GM21529 (cell line): ENCODE data around the gene WDR93.

ENCODE experiments used
- ATAC-seq: cut with Tn5 transposase; IDR thresholded peaks from one replicate; pipeline ENCODE4 v1.9.1; 2021; ENCODE audit not compliant: unreplicated experiment

The WDR93 gene

GRCh38 chr15:89690276-89691218 lies at the start of gene WDR93, which contains the start of gene PEX11A:
TSS of gene WDR93 (plus strand) at chr15:89690811. CDS start at chr15:89701747, 10,936 bp downstream.
TSS of gene PEX11A (minus strand) at chr15:89690754. CDS start at chr15:89690632, 122 bp downstream.
- ATAC-seq = peak; percentile 91

GRCh38 chr15:89641053-89641452 lies 49.6 kb upstream of the WDR93 start:
- no peak for ATAC-seq

DNA sequence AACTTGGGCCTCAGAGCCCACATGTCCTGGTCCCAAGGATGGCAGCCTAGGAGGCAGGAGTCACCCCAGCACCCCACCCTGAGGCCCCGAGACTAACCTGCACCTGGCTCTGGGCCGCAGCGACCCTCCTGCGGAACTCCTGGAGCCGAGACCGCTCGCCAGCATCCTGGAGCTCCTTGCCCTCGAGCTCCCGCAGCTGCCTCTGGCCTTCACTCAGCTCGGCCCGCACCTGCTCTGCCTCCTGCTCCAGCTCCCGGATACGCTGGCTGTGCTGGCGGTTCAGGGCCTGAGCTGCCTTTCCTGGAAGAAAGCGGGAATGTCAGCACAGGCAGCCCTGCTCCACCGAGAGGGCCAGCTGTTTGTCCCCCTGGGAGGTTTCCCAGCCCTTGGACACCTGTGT lies 48.5 kb upstream of the WDR93 start:
- no peak for ATAC-seq

- ATAC-seq = no peak
Measured at GRCh38 chr15:89645680-89646079, 44.9 kb upstream of the WDR93 start.

GRCh38 chr15:89646416-89647141 lies 44.0 kb upstream of the WDR93 start:
- no peak for ATAC-seq

DNA sequence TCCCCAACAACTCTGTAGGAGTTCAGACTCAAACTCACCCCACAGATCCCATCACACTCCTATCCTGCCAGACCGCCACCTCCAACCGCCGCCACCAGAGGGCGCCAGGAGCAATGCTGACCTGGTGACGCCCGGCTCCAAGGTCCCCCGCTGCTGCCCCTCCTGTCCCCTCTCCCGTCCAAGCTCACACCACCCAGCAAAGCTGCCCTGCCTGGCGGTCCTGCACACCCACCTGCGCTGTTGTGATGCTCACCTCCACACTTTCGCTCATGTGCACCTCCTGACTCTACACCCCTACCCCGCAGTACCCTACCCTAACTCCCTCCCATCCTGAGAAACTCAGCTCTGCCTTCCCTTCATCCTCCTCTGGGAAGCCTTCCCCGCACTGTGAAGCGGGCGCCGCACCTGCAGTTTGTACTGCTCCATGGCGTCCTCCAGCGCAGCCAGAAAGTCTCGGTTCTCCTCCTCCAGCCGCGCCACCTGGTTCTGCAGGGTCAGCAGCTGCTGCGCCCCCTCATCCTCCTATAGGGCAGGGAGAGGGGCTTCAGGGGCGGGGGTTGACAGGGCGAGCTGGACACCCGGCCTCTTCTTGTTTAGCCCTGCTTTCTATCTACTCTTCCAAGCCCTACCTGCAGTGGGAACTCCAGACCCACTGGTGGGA lies 43.3 kb upstream of the WDR93 start:
- ATAC-seq = no peak

GRCh38 chr15:89648106-89649012 lies 42.3 kb upstream of the WDR93 start:
- ATAC-seq = no peak

DNA sequence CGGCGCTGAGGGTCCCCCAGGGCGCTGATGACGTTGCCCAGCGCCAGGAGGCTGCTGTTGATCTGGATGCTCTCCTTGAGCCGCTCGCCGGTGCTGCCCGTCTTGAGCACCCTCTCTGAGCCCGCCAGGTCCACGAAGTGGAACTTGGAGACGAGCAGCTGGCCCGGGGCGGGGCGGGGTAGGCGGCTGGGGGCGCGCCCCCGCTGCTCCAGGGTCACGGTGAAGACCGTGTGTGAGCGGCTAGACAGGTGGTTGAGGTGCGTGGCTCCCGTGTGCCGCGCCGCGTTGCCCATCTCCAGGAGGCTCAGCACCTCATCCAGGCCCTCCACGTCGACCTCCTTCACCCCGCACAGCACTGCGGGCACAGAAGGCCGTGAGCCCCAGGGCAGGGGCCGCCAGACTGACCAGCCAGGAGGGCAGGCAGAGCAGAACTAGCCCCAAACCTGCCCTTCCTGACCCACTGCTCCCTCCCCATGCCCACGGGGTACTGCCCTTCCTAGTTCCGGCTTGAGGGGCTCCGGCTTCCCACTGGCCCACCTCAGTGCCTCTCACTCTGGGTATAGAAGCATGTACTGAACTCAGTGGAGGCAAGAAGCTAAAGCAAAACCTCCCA lies 41.5 kb upstream of the WDR93 start:
- no peak for ATAC-seq

- ATAC-seq = no peak
Measured at GRCh38 chr15:89649716-89650115, 40.9 kb upstream of the WDR93 start.

DNA sequence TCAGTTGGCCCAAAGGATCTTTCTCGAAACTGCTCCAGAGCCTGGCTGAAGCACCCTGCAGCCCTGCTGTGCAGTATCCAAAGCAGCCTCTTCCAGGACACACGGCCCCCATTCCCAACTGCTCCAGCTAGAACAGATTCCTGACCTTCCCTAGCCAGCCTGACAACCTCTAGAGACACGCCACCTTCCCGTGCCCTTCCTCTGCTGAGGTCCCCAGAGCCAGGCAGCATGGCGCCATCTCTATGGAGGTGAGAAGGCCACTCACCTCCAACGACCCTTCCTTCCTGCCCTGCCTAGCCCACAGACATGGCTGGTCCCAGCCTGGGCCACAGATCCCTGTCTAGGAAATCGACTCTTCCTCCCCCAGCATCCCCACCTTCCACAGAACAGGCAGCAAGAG lies 38.5 kb upstream of the WDR93 start:
- ATAC-seq = no peak

- no peak for ATAC-seq
Measured at GRCh38 chr15:89652666-89653065, 37.9 kb upstream of the WDR93 start.

DNA sequence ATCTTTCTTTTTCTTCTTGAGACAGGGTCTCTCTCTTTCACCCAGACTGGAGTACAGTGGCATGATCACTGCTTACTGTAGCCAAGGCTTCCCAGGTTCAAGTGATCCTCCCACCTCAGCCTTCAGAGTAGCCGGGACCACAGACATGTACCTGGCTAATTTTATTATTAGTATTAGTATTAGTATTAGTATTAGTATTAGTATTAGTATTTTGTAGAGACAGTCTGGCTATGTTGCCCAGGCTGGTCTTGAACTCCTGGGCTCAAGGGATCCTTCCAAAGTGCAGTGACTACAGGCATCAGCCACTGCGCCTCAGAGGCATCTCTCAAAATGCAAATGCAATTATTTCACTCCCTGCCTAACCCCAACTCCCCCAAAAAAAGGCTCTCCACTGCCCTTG lies 37.0 kb upstream of the WDR93 start:
- no peak for ATAC-seq

DNA sequence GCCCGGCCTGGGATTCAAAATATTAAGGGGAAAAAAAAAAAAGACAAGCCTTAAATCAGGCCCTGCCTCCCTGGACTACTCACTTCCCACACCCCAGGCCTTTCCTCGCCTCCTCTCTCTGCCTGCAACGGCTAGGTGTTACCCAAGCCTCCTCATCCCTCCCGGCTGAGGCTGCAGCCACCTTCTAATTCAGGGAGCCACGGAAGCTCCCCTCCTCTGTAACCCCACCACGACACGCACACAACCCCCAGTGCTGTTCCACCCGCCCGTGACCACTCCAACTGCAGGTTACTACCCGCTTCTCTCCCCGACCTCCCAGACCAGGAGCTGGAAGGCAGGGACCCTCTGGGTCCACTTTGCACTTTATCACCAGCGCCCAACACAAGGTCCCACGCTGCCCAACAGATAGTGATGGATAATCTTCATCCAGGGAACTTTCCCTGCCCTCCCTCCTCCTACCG lies 36.3 kb upstream of the WDR93 start:
- no peak for ATAC-seq

DNA sequence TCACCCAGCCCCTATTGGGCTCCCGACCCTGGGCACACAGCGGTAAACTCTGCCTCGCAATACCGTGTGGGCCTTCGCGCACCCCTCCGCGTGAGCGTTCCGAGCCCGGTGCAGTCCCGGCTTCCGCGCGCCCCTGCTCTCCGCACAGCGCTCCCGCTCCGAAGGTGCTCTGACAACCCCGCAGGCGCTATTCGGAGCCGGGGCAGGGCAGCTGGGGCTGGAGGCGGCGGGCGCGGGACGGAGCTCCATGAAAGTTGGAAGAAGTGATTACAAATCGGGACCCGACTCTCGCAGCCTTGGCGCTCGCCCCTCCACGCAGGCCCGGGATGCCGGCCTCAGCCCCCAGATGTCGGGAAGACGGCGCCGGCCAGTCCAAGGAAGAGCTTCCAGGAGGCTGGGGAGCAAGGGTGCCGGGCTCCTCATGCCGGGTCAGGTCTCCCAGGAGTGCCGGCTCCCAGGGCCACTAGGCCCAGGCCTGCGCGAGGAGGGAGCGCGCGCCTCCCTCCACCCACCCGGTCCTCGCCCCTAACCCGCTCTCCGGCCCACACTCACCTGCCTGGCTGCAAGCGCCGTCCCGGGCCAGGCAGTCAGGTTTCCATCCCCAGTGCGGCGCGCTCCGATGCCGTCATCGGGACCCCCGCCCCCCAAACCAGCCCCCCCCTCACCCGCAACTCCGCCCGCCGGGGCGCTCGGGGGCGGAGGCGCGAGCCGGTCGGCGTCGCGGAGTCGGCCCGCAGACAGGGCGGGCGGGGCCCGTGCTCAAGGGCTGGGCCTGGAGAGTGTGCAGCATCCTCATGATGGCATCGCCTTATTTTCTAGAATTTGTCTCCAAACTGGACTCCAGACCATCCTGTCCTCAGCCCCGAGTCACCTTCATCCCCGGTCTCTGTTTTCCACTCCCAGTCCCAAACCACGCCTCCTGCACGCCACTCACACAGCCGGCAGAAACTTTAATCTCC lies 35.5 kb upstream of the WDR93 start, which contains the start of gene KIF7:
Gene KIF7, minus strand, starts transcription at position 621 of the 959 bp plus-strand sequence. CDS start 2,537 bp downstream, outside the sequence.
- ATAC-seq = no peak

GRCh38 chr15:89656116-89656815 lies 34.3 kb upstream of the WDR93 start:
- ATAC-seq = no peak

- no peak for ATAC-seq
Measured at GRCh38 chr15:89657686-89658200, 32.9 kb upstream of the WDR93 start.

DNA sequence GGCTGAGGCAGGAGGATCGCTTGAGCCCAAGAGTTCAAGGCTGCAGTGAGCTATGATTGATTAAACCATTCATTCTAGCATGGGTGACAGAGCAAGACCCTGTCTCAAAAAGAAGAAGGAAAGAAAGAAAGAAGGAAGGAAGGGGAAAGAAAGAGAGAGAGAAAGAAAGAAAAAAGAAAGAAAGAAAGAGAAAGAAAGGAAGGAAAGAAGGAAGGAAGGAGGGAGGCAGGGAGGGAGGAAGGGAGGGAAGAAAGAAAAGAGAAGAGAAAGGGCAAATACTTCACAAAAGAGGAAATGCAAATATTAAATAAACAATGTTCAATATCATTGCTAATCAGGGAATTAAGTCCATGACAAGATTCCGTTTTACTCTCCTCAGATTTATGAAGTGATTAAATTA lies 31.3 kb upstream of the WDR93 start:
- no peak for ATAC-seq

GRCh38 chr15:89660556-89660955 lies 30.1 kb upstream of the WDR93 start:
- ATAC-seq = no peak
